Measurements from ENCODE around the gene APOBEC3B. TPM values are rescaled to one million over a fixed set of nuclear protein-coding genes. Genes with fewer than 3 reads are reported as not detected.

The APOBEC3B gene
- total and polyA plus RNA-seq, 2 of the 8 experiments (the other 6 are each of a cell fraction or from before 2014, with no cell fraction given), result 14.2 to 74.9 TPM

- TF ChIP-seq CHD7 (IDR thresholded peaks at IDR 0.05; ENCODE audit: insufficient replicate concordance, low read length) (no peak), ZNF274 (IDR thresholded peaks at IDR 0.05; ENCODE audit: borderline replicate concordance, extremely low read depth, low read length) (no peak), KDM5A (IDR thresholded peaks at IDR 0.05; ENCODE audit: low read length) (no peak), E2F6 (IDR thresholded peaks at IDR 0.05) (peak; percentile 91), EP300 (IDR thresholded peaks at IDR 0.05; ENCODE audit: borderline replicate concordance in 1 of 2, low read depth in 2 of 2, low read length in 2 of 2) (no peak), SIX5 (IDR thresholded peaks at IDR 0.05; ENCODE audit: low read depth, low read length) (no peak), EGR1 (IDR thresholded peaks at IDR 0.05; ENCODE audit: borderline replicate concordance, low read depth, low read length) (no peak)
These were observed at the start of gene APOBEC3B (continued) for GRCh38 chr22:38981992-38982927.
